GM23338 (cell line): ENCODE results near the gene ST6GALNAC3. TPM values are rescaled to one million over a fixed set of nuclear protein-coding genes. Genes with fewer than 3 reads are reported as not detected.

Experiments
- ATAC-seq: fragments of 200-7000 bp; cut with Tn5 transposase; 3 replicates; pipeline ENCODE4 v1.9.1; 2020
- DNase-seq: peaks from one replicate; pipeline ENCODE4 v3.0.0-alpha.2; 2015; ENCODE audit warnings: low spot score
- H2AFZ ChIP-seq: fragments of 200-600 bp; sonication (generic); 2 replicates; pipeline ENCODE4 v1.8.0; 2016; ENCODE audit warnings: antibody characterized with exemption, mild to moderate bottlenecking, moderate library complexity
- H3F3A ChIP-seq: fragments of 200-600 bp; sonication (generic); replicated peaks from 2 replicates; pipeline ENCODE4 v1.8.0; 2017; ENCODE audit warnings: antibody characterized with exemption, mixed run types, low read depth
- H3K27ac ChIP-seq: fragments of 200-600 bp; sonication (generic); 2 replicates; pipeline ENCODE4 v1.6.1; 2016; ENCODE audit warnings: low read depth
- H3K27me3 ChIP-seq: fragments of 200-600 bp; sonication (generic); 2 replicates; pipeline ENCODE4 v1.8.0; 2016; ENCODE audit warnings: mild to moderate bottlenecking, mixed run types, moderate library complexity; ENCODE audit not compliant: insufficient read depth
- H3K36me3 ChIP-seq: fragments of 200-600 bp; sonication (generic); 2 replicates; pipeline ENCODE4 v1.8.0; 2016; ENCODE audit warnings: mild to moderate bottlenecking; ENCODE audit not compliant: insufficient read depth
- H3K4me1 ChIP-seq: fragments of 200-600 bp; sonication (generic); 2 replicates; pipeline ENCODE4 v1.8.0; 2016; ENCODE audit warnings: mild to moderate bottlenecking, moderate library complexity; ENCODE audit not compliant: insufficient read depth
- H3K4me2 ChIP-seq: fragments of 200-600 bp; sonication (generic); 2 replicates; pipeline ENCODE4 v1.7.1; 2017; ENCODE audit warnings: mixed run types
- H3K4me3 ChIP-seq: fragments of 200-600 bp; sonication (generic); 2 replicates; pipeline ENCODE4 v1.6.1; 2016; ENCODE audit warnings: mixed run types
- H3K79me2 ChIP-seq: fragments of 200-600 bp; sonication (generic); replicated peaks from 2 replicates; pipeline ENCODE4 v1.8.0; 2017; ENCODE audit warnings: mild to moderate bottlenecking; ENCODE audit not compliant: insufficient read depth
- H3K9me2 ChIP-seq: fragments of 200-600 bp; sonication (generic); 2 replicates; pipeline ENCODE4 v1.8.0; 2017; ENCODE audit not compliant: insufficient read depth
- H4K20me1 ChIP-seq: fragments of 200-600 bp; sonication (generic); replicated peaks from 2 replicates; pipeline ENCODE4 v1.8.0; 2017; ENCODE audit warnings: mild to moderate bottlenecking; ENCODE audit not compliant: insufficient read depth
- H3K27ac Mint-ChIP-seq: 2 replicates; pipeline ENCODE4 v1.8.0; 2020; ENCODE audit warnings: inconsistent platforms, mild to moderate bottlenecking, moderate library complexity, mixed read lengths
- H3K27me3 Mint-ChIP-seq: 3 replicates; pipeline ENCODE4 v1.8.0; 2022; ENCODE audit warnings: low read depth, mild to moderate bottlenecking, moderate library complexity, mixed read lengths, inconsistent platforms; ENCODE audit not compliant: insufficient read depth, poor library complexity
- H3K36me3 Mint-ChIP-seq: 3 replicates; pipeline ENCODE4 v1.8.0; 2021; ENCODE audit warnings: low read depth, mild to moderate bottlenecking, inconsistent platforms, moderate library complexity, mixed read lengths
- H3K4me1 Mint-ChIP-seq: 3 replicates; pipeline ENCODE4 v1.8.0; 2020; ENCODE audit warnings: mild to moderate bottlenecking, inconsistent platforms, mixed read lengths
- H3K4me3 Mint-ChIP-seq: 3 replicates; pipeline ENCODE4 v1.8.0; 2021; ENCODE audit warnings: moderate library complexity, mild to moderate bottlenecking, inconsistent platforms, mixed read lengths
- H3K9me3 Mint-ChIP-seq: 3 replicates; pipeline ENCODE4 v1.8.0; 2020; ENCODE audit warnings: moderate library complexity, mild to moderate bottlenecking, inconsistent platforms, mixed read lengths
- CREB1 ChIP-seq: fragments of 250-450 bp; sonication (Bioruptor Pico); IDR thresholded peaks from 2 replicates; pipeline ENCODE4 v1.5.0; 2020; ENCODE audit warnings: low read depth, mild to moderate bottlenecking, moderate library complexity
- CTCF ChIP-seq, 2 experiments: fragments of 200-600 bp in 1 of 2; sonication (generic) in 1 of 2; conservative IDR thresholded peaks; 2 replicates each; pipeline versions ENCODE4 v1.5.1 to v1.6.1; 2016 to 2017; ENCODE audit warnings: antibody characterized with exemption in 2 of 2, low read depth in 2 of 2, mild to moderate bottlenecking in 2 of 2, moderate library complexity in 1 of 2
- ETS1 ChIP-seq: IDR thresholded peaks from 2 replicates; pipeline ENCODE4 v1.6.1; 2016; ENCODE audit warnings: antibody characterized with exemption
- EZH2 ChIP-seq: fragments of 200-600 bp; sonication (generic); IDR thresholded peaks from one replicate; pipeline ENCODE4 v1.8.0; 2017; ENCODE audit warnings: antibody characterized with exemption, mild to moderate bottlenecking, low read depth; ENCODE audit not compliant: unreplicated experiment
- EZH2phosphoT487 ChIP-seq: fragments of 200-600 bp; sonication (generic); IDR thresholded peaks from one replicate; pipeline ENCODE4 v1.8.1; 2018; ENCODE audit warnings: antibody characterized with exemption; ENCODE audit not compliant: unreplicated experiment
- JUNB ChIP-seq: IDR thresholded peaks from one replicate; pipeline ENCODE4 v1.6.1; 2016; ENCODE audit warnings: antibody characterized with exemption; ENCODE audit not compliant: unreplicated experiment
- NANOG ChIP-seq: IDR thresholded peaks from 2 replicates; pipeline ENCODE4 v1.6.1; 2016; ENCODE audit warnings: antibody characterized with exemption, borderline replicate concordance
- POLR2AphosphoS5 ChIP-seq: IDR thresholded peaks from 2 replicates; pipeline ENCODE4 v1.6.1; 2016; ENCODE audit warnings: antibody characterized with exemption, low read depth
- REST ChIP-seq: IDR thresholded peaks from one replicate; pipeline ENCODE4 v1.6.1; 2018; ENCODE audit warnings: antibody characterized with exemption; ENCODE audit not compliant: unreplicated experiment
- STAT1 ChIP-seq: IDR thresholded peaks from one replicate; pipeline ENCODE4 v1.6.1; 2016; ENCODE audit warnings: antibody characterized with exemption; ENCODE audit not compliant: unreplicated experiment
- ZNF114 ChIP-seq: fragments of 250-450 bp; sonication (Bioruptor Pico); IDR thresholded peaks from 2 replicates; pipeline ENCODE4 v1.5.0; 2020; ENCODE audit warnings: mild to moderate bottlenecking, moderate library complexity
- ZNF331 ChIP-seq: fragments of 250-450 bp; sonication (Bioruptor Pico); IDR thresholded peaks from 2 replicates; pipeline ENCODE4 v1.5.0; 2020; ENCODE audit warnings: low read depth, mild to moderate bottlenecking, moderate library complexity
- ZNF462 ChIP-seq: fragments of 250-450 bp; sonication (Bioruptor Pico); IDR thresholded peaks from 2 replicates; pipeline ENCODE4 v1.5.0; 2020; ENCODE audit warnings: mild to moderate bottlenecking, moderate library complexity
- polyA plus RNA-seq: library from polyadenylated mRNA; unstranded; fragments of >200 nt; fragmentation: Nextera tagmentation; extraction: Ambion mirVana; gene quantifications from 2 replicates; pipeline ENCODE4 v1.2.1, GENCODE V29; 2016
- total RNA-seq: library from RNA; depleted of rRNA; stranded (reverse); fragments of >200 nt; shearing (Covaris generic); gene quantifications from 2 replicates; pipeline ENCODE4 v1.2.3, GENCODE V29; 2014

The ST6GALNAC3 gene
- total and polyA plus RNA-seq, 2 experiments from 2014 or later, result 4.7 to 11.6 TPM

- Histone ChIP-seq H3K9me2 (no peaks in the 10 kb centered on the region), H3K4me1 (peaks cover 14% of the 10 kb centered on the region), H3K27ac (no peak overlapping the region), H4K20me1 (no peaks in the 10 kb centered on the region), H3K36me3 (no peaks in the 10 kb centered on the region), H3F3A (no peaks in the 10 kb centered on the region), H3K79me2 (no peaks in the 10 kb centered on the region), H3K4me3 (no peak overlapping the region), H3K4me2 (no peak overlapping the region), H2AFZ (no peak overlapping the region), H3K27me3 (no peaks in the 10 kb centered on the region)
- ATAC-seq, result no peak
- Mint-ChIP-seq H3K27ac (no peak overlapping the region), H3K9me3 (no peaks in the 10 kb centered on the region), H3K4me3 (no peak overlapping the region), H3K27me3 (no peaks in the 10 kb centered on the region), H3K4me1 (peaks cover 46% of the 10 kb centered on the region), H3K36me3 (no peaks in the 10 kb centered on the region)
- DNase-seq, result no peak
- TF ChIP-seq JUNB (no peak), ZNF462 (CRISPR knock-in tag) (no peak), CTCF (conservative IDR thresholded peaks at IDR 0.05; ENCODE audit: low read depth in 2 of 2) (no peak), ZNF331 (CRISPR knock-in tag) (no peak), NANOG (no peak), EZH2 (no peak), STAT1 (no peak), CREB1 (CRISPR knock-in tag) (no peak), EZH2phosphoT487 (no peak), POLR2AphosphoS5 (no peak), ETS1 (no peak), REST (no peak), ZNF114 (no peak)
Observed at GRCh38 chr1:76508871-76509270, 434.3 kb downstream of the ST6GALNAC3 start.
